Daoy (cell line): ENCODE results near the gene KCNA10. TPM values are rescaled to one million over a fixed set of nuclear protein-coding genes. Genes with fewer than 3 reads are reported as not detected.
"Not testable (repeated sequence)": the region's sequence is repeated elsewhere in the genome, so short reads cannot be mapped to it uniquely, and the experiment has no call there.

ENCODE experiments used
- DNase-seq: peaks from one replicate; pipeline ENCODE4 v3.0.0-alpha.2; 2015; ENCODE audit warnings: low read depth
- total RNA-seq: library from RNA; depleted of rRNA; stranded (reverse); fragments of >200 nt; shearing (Covaris generic); gene quantifications from 2 replicates; pipeline ENCODE4 v1.2.3, GENCODE V29; 2014

The KCNA10 gene
- total RNA-seq, 1 experiment from 2014 or later, result not detected

- DNase-seq, result no peak
Observed at GRCh38 chr1:110535985-110536384, 17.0 kb upstream of the KCNA10 start.

- no peak for DNase-seq
Observed at GRCh38 chr1:110533230-110533629, 14.3 kb upstream of the KCNA10 start.

- no peak for DNase-seq
Observed at GRCh38 chr1:110529011-110529410, 10.0 kb upstream of the KCNA10 start.

GRCh38 chr1:110526201-110526780 lies 7.3 kb upstream of the KCNA10 start:
- no peak for DNase-seq

GRCh38 chr1:110525249-110525595 lies 6.2 kb upstream of the KCNA10 start:
- DNase-seq, result peak; percentile 43

DNA sequence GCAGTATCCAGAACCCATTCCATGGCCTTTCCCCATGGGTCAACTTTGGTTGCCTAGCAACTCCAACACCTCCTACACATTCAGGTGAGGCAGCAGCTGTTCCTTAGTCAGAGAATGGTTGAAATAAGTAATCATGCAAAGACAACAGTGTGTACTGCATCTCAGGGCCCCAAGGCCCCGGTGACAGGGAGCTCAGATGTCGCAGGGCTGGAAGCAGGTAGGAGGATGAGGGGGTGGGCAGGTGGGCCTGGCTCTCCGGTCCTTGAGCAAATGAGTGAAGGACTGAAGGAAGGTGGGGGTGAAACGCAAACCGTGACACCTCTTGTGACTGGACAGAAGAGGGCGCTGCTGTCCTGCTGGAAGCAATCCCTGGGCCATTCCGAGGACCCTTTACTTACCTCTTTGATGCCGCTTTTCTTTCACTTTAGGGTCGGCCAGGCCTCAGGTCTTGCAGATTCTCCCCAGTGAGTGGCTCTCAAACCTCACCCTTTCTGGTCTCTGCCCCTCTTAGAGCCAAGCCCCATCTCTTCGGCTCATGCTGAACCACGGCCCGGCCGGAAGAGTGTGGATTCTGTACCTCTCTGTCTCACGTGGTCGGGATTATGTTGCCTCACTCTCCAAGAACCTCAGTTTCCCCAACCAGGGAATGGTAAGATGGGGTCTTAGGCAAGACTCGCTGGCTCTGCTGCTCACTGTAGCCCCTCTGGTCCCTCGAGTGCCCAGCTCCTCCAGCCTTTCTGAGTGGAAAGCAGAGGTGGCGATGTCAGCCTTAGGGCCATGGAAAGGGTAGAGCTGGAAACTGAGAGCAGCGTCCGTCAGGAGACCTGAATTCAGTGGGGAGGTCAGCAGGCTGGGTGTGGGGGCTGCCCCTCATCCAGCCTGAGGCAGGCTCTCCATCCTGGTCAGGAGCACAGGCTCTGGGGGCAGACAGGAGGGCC lies 5.6 kb upstream of the KCNA10 start:
- peak; percentile 77 for DNase-seq

DNA sequence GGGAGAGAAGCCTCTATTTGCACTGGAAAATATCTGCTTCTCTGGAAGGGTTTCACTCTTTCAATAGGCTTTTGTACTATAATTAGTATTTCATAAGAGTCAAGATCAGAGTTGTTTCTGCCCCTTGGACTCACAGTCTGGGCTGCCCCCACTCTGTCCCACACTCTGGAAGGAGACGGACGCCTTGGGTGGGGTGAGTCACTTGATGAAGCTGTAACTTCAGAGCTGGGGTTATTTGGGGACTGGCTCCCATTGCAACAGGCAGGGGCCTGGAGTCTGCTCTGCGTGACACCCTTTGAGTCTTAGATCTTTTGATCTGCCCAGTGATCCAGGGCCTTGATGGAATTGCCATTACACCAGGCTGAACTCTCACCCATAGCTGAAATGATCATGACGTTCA lies 4.0 kb upstream of the KCNA10 start:
- DNase-seq, result peak; percentile 30

DNA sequence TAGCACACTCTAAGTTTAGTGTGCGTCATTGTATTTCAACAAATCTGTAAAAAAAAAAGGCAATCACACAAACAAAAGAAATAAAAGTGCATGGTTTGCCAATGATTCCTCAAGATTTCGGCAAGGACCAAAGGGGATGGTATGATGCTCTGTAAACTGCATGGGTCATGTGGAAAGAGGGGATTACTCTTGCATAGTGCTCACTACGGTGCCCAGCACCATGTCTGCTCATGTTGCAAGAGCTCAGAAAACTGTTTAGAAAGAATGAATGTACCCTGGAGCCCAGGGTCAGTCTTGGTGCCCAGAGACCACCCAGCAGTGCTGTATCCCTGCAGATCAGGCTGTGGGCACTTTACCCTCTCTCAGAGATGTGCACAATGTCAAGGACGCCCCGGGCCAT lies 3.6 kb upstream of the KCNA10 start:
- no peak for DNase-seq

DNA sequence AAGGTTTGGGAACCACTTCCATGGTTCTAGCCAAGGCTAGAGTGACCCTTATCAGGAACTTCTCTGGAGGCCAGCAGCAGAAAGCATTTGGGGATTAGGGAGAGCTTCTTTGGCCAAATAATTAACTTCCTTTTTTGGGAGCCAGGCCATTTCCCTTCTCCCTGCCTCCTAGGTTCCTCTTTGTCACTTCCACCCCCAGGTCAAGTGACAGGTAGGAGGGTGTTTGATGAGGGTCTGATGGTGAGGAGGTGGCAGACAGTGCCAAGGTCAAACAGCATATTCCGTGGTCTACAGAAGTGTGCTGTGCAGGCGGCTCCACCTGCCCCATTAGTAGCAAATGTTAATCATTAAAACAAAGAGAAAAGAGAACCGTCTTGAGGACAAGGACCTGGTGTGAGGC lies 1.9 kb upstream of the KCNA10 start:
- DNase-seq, result no peak

DNA sequence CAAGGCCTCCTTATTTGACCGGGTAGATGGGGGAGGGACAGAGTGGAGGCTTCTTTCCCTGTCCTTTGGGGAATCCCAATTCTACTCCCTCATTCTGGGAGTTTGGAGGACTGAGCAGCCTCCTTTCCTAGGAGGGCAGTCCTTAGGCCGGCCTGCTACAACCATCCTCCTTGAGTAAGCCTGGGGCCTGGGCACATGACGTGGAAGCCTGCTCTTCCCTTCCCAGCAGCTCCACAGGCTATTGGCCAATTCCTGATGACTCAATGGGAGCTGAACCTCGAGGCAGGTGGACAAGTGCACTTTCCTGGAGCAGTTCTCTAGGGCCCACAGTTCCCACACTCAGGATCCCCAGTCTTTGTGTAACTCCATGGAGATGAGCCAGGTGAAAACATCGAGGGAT lies 3.1 kb downstream of the KCNA10 start:
- no peak for DNase-seq

- DNase-seq, result no peak
Observed at GRCh38 chr1:110515041-110515440, 3.9 kb downstream of the KCNA10 start.

GRCh38 chr1:110513511-110513910 lies 5.5 kb downstream of the KCNA10 start:
- peak; percentile 51 for DNase-seq

GRCh38 chr1:110511436-110511835 lies 7.5 kb downstream of the KCNA10 start:
- DNase-seq, result no peak

GRCh38 chr1:110510921-110511320 lies 8.1 kb downstream of the KCNA10 start:
- DNase-seq, result not testable (repeated sequence)

DNA sequence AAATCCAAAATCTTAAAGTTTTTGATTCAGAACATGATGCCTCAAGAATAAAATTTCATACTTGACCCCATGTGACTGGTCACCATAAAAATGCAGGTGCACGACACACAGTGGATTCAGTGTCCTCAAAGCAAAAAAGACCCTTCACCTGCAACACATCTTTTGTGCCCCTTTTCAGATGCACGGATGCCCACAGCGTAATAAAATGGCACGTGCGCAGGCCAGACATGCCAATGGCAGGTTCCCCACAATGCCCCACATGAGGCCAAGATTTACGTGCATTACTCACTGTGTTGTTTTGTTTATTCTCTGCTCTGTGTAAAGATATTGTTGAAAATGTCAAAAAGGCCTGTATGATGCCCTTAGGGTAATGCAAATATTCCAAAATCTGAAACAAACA lies 9.3 kb downstream of the KCNA10 start:
- no peak for DNase-seq

- DNase-seq, result peak; percentile 39
Observed at GRCh38 chr1:110508028-110508940, 10.7 kb downstream of the KCNA10 start.

DNA sequence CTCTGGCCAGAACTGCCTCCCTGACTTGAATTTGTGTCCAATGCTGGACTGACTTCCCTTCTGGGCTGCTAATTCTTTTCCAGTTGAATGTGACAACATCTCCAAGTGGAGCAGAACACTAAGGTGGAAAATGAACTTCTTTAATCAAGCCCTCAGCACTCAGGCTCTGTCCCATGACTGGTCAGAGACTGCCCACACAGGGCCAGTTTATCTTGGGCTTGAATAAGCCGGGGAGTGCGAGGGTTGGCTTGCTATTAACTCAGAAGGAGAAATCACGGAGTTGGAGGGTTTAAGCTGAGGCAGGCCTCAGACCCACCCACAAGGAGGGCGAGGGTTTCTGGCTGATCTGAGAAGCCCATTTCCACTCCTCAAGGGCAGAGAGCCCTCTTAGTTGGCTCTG lies 12.4 kb downstream of the KCNA10 start:
- no peak for DNase-seq

DNA sequence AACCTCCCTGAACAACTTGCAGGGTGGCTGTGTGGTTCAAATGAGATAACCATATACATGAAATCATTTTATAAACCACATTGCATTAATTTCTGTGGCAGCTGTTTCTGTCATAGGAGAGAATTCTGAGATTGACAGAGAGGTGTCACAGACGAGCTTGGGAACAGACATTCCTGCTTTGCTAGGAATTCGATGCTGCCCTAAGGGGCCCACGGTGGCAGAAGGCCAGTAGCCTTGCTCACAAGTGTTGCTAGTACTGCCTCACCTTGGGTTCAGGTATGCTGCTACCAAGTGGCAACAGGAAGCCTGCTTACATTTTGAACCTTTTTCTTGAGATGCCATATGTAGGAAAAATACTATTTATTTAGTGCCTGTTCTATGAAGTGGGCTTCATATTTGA lies 13.4 kb downstream of the KCNA10 start:
- DNase-seq, result no peak

GRCh38 chr1:110504226-110504625 lies 14.7 kb downstream of the KCNA10 start:
- no peak for DNase-seq

DNA sequence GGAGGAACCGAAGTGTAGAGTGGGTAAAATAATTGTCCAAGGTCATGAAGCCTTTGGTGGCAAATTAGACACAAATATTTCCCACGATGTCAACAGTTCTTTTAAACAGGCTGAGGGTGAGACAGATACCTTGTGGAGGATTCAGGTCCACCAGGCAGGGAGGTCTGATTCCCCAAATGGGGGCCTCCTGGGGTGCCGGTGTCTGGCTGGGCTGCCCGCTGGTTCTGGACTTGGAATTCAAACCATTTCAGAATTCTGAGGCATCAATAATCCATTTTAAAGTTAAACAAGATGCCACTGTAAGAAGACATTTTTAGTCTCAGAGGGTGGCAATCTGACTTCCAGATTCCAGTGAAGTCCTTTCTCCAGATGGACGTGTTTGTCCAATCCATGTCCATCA lies 15.5 kb downstream of the KCNA10 start:
- DNase-seq, result no peak

GRCh38 chr1:110502402-110503151 lies 16.4 kb downstream of the KCNA10 start:
- no peak for DNase-seq
